NCI-H1417 (cell line): ENCODE data around the gene SLC17A1.
"Not testable (repeated sequence)": the region's sequence is repeated elsewhere in the genome, so short reads cannot be mapped to it uniquely, and the experiment has no call there.

Experiments
- DNase-seq, 3 experiments: peaks; one replicate each; lab custom pipeline; 2025; lab: John Stamatoyannopoulos, UW

Gene SLC17A1

DNA sequence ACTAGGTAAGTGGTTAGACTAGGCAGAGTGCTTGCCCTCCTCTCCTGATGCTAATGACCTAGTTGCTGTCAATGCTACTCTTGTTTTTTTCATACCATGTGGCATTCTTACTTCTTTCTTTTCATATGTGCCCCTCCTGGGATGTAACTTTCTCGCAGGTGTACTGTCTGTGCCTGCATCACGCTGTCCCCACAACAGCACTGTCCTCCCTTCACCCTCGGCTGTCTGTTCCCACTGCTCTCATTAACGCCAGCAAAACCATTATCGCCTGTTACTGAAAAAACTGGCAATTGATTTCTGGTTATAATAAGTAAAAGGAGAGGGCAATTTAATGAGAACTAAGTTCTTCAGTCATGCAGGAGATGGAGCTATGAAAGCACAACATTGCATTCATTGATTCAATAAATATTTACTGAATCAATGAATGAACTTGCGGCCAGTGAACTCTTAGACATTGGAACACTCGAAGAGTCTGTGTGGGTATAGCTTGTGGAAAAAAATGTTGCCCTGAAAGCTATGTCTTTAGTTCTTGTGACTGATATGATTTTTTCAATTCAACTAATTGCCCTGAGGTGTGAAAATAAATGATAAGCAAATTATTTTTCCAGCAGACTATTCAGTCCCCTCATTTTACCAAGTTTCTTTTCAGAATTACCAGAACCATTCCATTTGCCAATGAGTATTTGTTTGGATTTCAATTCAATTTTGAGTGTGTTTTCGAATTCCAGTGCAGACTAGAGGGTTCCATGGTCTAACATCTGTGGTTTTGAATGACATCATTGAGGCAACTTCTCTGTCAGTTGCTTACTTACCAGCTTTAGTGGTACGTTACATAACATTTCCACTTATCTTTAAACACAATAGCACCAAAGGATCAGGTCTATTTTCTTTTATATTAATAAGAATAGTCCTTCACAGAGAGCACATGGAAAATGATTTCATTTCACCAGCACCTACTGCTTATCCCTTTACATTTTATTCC lies 75.2 kb downstream of the SLC17A1 start:
- DNase-seq, result no peak

DNA sequence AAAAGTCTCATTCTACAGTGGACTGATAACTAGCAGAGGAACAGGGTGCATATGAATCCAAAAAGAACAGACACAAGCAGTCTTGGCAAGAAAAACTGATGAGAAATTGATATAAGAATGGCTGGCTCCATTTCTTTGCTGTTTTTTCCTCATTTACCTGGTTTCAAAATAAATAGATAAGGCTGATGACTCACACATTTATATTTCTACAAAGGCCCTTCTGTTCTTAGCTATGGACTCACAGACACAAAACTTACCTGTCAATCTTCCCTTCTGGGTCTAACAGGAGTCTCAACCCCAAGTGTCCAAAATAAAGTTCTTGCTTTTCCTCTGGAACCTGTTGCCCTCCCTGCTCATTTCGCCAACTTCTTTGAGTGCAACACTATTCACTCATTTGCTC lies 76.4 kb downstream of the SLC17A1 start:
- DNase-seq, result no peak

DNA sequence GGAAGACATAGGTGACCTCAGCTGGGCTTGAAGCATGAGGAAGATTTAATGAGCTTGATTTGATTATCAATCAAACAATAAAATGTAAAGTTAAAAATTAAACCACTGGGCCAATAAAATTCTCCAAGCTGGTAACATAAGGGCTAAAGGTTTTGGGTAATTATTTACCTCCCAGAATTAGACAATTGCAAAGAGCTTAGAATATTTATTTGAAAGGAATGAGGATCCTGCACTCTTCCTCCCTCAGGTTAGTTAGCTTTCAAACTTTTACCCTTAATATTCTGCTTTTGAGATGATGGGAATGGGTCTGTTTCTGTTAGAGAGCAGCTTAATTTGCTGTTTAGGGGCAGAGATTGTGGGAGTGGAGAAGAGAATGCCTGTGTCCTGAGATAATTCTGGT lies 77.3 kb downstream of the SLC17A1 start, which contains the start of gene SLC17A4:
TSS of gene SLC17A4 (plus strand) at position 208 of the 400 bp plus-strand sequence. CDS start 7,221 bp downstream, outside the sequence.
- no peak for DNase-seq

DNA sequence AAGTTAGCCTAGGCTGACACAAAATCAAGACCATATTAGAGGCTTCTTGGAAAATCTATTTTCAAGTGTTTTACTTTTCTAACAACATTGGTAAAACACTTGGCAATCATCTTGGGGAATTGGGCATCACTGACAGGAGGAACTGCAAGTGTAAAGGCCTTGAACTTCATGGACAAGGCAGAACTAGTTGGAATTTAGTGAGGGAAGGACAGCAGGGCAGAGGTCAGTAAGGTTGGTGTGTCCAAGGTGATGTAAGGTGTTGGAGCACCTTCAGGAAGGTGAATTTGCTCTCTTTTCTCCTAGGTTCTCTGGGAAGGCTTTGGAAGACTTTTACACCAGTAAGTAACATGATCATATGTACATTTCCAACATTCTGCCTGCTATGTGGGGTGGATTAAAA lies 78.8 kb downstream of the SLC17A1 start:
- DNase-seq, result no peak

DNA sequence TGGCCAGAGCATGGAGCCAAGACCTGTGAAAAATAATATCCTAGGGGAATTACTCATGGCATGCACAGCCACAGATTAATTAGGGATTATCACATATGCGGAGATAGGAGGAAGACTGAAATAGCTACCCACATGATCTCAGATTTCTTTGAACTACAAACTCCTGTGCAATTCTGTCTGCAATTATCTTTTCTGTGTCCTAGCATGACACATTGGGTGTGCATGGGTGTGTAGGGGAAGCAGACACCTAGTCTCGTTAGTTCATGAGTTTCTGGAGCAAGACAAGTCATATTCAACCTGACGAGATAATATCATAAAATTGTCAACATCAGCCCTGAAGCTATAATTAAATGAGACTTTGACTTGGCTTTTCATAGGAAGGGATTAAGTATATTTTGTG lies 80.9 kb downstream of the SLC17A1 start:
- no peak for DNase-seq

DNA sequence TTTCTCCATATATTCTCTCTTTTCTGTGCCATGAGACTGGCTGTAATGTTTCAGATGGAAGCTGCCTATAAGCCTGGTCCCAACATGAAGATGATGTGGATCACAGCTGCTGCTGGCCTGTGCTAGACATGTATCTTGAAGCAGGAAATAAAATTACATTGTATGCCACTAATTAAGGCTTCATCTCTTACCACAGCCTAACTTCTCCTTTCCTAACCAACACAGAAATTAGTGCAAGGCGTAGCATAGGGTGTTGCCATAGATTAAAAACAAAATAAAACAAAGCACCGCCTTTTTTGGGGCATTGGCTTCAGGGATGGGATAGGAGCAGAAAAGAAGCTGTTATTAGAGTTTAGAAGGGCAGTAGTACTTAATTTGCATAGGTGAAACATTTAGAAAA lies 82.0 kb downstream of the SLC17A1 start:
- DNase-seq, result no peak

DNA sequence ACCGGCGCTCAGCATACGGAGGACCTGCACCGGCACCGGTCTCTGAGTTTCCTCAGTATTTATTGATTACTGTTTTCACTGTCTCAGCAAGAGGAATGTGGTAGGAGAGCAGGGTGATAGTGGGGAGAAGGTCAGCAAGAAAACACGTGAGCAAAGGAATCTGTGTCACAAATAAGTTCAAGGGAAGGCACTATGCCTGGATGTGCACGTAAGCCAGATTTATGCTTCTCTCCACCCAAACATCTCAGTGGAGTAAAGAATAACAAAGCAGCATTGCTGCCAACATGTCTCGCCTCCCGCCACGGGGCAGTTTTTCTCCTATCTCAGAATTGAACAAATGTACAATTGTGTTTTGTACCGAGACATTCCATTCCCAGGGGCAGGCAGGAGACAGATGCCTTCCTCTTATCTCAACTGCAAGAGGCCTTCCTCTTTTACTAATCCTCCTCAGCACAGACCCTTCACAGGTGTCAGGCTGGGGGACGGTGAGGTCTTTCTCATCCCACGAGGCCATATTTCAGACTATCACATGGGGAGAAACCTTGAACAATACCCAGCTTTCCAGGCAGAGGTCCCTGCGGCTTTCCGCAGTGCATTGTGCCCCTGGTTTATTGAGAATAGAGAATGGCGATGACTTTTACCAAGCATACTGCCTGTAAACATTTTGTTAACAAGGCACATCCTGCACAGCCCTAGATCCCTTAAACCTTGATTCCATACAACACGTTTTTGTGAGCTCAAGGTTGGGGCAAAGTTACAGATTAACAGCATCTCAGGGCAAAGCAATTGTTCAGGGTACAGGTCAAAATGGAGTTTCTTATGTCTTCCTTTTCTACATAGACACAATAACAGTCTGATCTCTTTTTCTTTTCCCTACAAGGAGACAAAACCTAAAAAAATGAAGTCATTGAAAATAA lies 83.0 kb downstream of the SLC17A1 start:
- DNase-seq, result not testable (repeated sequence)

DNA sequence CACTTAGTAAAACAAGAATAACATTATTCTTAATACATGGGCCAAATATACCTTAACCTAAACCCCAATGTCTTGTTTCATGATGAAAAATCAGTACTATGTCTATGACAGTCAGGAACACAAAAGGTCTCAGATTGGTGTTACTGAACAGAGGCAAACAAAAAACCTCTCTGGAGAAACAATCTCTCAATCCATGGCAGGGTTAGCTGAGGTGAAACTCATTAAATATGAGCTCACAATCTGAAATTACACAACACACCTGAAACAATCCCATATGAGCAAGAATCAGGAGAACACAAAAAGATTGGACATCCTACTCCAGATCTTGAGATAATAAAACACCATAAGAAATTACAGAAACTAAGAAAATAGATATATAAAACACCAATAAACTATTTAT lies 83.8 kb downstream of the SLC17A1 start:
- no peak for DNase-seq

DNA sequence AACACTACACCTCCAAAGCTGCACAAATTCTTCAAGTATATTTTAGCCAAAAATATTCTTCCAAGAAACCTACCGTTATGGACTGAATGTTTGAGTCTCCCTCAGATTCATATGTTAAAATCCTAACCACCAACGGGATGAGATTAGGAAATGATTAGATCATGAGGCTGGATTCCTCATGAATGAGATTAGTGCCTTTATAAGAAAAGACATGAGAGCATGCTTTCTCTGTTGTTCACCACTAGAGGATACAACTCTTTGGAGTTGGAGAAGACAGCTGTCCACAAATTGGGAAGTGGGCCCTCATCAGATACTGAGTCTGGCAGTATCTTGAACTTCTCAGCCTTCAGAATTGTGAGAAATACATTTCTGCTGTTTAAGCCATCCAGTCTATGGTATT lies 84.4 kb downstream of the SLC17A1 start:
- DNase-seq, result no peak

DNA sequence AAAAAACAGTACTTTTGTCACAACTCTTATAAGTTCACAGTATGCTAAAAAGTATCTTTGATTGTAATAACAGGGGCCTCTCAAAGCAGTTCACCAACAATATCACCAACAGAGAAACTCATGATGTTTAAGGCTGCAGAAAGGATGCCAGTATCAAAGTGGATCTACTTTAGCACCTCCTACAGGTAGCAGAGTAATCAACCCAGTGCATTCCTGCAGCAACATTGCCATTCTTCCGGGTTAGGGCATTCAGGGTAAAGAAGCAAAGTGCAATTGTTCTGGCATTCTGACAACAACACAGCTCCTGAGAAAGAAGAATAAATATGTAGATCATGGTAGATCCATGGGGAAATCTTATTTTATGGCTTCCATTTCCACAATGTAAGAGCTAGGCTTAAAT lies 84.9 kb downstream of the SLC17A1 start:
- no peak for DNase-seq

DNA sequence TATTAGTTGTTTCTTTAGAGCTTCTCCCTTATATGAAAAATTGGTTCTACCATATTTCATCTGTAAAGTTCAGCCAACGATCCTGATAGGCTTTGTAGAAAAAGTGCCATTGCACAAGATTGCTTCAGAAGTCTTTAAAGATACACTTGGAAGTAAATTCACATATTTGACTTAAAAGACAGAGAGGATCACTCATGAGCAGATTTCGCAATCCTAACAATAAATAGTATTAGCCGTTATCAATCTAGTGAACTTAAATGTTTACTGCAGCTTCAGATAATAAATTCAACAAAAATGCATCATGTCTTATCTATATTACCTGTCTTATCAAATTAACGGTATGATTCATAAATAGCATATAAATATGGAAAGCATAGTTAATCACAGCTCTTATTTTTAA lies 86.0 kb downstream of the SLC17A1 start:
- DNase-seq, result no peak

DNA sequence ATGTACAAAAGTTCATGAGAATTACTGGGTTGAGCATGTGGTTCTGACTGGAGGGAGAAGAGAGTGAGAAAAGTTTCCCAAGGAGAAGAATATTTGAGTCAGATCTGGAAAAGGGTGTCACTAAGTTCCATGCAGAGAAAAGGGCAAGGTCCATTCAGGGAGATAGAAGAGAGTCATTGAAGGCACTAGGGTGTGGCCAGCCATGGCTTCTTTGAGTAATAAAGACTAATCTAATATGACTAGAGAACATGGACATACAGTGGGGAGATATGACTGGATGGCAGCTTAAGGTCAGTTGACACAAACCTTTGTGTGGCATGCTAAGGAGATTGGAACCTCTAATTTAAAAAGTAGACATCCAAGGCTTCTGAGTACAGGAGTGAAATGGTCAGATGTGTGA lies 88.0 kb downstream of the SLC17A1 start:
- no peak for DNase-seq

DNA sequence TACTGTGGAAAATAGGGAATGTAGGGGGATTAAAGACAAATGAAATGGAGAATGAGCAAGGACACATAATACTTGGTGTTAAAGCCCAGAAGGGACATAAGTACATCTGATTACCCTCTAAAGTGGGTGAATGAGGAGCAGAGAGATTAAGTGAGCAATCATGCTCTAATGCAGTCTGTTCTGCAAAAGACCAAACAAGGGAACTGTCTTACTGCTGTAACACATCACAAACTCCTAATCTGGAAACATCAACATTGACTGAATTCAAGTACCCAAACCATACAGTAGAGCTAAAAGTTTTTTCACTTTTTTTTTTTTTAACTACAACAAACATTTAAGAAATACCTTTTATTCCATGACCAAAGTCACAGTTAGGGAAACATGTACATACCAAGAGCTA lies 96.6 kb downstream of the SLC17A1 start:
- DNase-seq, result peak in 1 of 3 experiments; percentile 35
